HepG2 (cell line): ENCODE measurements around the gene RPGRIP1.

Source experiments
- CCAR2 ChIP-seq: fragments of 200-400 bp; formaldehyde crosslinking; optimal IDR thresholded peaks from 2 replicates; pipeline ENCODE3; 2018; ENCODE audit warnings: low read depth, mild to moderate bottlenecking, low read length, moderate library complexity
- EP300 ChIP-seq, 3 experiments: sonication (generic) in 1 of 3; formaldehyde crosslinking in 1 of 3; IDR thresholded peaks; 2 replicates each; pipeline versions ENCODE4 v1.5.1 to v1.6.1; 2011 to 2020; ENCODE audit warnings: low read depth in 2 of 3, low read length in 2 of 3, borderline replicate concordance in 1 of 3, improper control_type of control experiment in 1 of 3, mild to moderate bottlenecking in 1 of 3, missing genetic modification reagents in 1 of 3, moderate library complexity in 1 of 3
- NBN ChIP-seq: fragments of 450-650 bp; conservative IDR thresholded peaks from 2 replicates; pipeline ENCODE4 v1.6.1; 2017
- NFYB ChIP-seq: sonication (generic); formaldehyde crosslinking; IDR thresholded peaks from 2 replicates; pipeline ENCODE4 v1.4.0; 2020; ENCODE audit warnings: missing genetic modification reagents
- ZMYM4 ChIP-seq: sonication (generic); formaldehyde crosslinking; IDR thresholded peaks from 2 replicates; pipeline ENCODE4 v1.8.1; 2023; ENCODE audit warnings: mild to moderate bottlenecking, missing genetic modification reagents
- TF ChIP-seq, protein P1 (sequence below): sonication (generic); formaldehyde crosslinking; conservative IDR thresholded peaks from 2 replicates; pipeline ENCODE4 v1.5.0; 2020; ENCODE audit warnings: missing genetic modification reagents

DNA sequence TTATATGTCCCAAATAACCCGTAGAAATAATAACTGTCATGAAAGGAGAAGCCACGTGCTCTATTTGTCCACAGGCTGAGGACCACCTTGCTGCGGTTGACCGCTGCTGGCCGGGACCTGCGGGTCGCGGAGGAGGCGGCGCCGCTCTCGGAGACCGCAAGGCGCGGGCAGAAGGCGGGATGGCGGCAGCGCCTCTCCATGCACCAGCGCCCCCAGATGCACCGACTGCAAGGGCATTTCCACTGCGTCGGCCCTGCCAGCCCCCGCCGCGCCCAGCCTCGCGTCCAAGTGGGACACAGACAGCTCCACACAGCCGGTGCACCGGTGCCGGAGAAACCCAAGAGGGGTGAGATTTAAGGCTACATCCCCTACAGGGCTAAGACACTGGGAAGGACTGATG is 21.0 kb downstream of the RPGRIP1 start:
- TF ChIP-seq EP300 (IDR thresholded peaks at IDR 0.05; ENCODE audit: low read depth in 2 of 2, low read length in 2 of 2) = no peak
- TF ChIP-seq EP300 (CRISPR knock-in tag; IDR thresholded peaks at IDR 0.05; ENCODE audit: borderline replicate concordance) = no peak
- TF ChIP-seq NFYB (CRISPR knock-in tag) = no peak
- no peak for TF ChIP-seq NBN
- no peak for TF ChIP-seq CCAR2
- TF ChIP-seq, protein P1, sequence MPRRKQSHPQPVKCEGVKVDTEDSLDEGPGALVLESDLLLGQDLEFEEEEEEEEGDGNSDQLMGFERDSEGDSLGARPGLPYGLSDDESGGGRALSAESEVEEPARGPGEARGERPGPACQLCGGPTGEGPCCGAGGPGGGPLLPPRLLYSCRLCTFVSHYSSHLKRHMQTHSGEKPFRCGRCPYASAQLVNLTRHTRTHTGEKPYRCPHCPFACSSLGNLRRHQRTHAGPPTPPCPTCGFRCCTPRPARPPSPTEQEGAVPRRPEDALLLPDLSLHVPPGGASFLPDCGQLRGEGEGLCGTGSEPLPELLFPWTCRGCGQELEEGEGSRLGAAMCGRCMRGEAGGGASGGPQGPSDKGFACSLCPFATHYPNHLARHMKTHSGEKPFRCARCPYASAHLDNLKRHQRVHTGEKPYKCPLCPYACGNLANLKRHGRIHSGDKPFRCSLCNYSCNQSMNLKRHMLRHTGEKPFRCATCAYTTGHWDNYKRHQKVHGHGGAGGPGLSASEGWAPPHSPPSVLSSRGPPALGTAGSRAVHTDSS (CRISPR knock-in tag) = no peak
- peak; percentile 44; the same call in 1 of the 2 replicates for TF ChIP-seq ZMYM4 (CRISPR knock-in tag)
